Activated T-cell treated with anti-CD3 and anti-CD28 coated beads, Interleukin-2, amount 50 U/mL, for 72 hours (primary cell): ENCODE results near the gene CXCR3. TPM values are rescaled to one million over a fixed set of nuclear protein-coding genes. Genes with fewer than 3 reads are reported as not detected.
"Not testable (repeated sequence)": the region's sequence is repeated elsewhere in the genome, so short reads cannot be mapped to it uniquely, and the experiment has no call there.

Experiments
- ATAC-seq, 2 donors: fragments of 150-1000 bp; cut with Tn5 transposase; replicated peaks in 1 of 2; 2 replicates each; pipeline ENCODE4 v1.10.0; 2021; ENCODE audit warnings: moderate library complexity in 2 of 2, mild to moderate bottlenecking in 1 of 2
- DNase-seq, 2 donors: peaks; one replicate each; pipeline ENCODE4 v3.0.0; 2021 to 2022; ENCODE audit warnings: mixed read lengths in 1 of 2
- H3K27ac Mint-ChIP-seq: one replicate; pipeline ENCODE4 v1.8.0; 2022; ENCODE audit warnings: mild to moderate bottlenecking, moderate library complexity, mixed read lengths
- H3K27me3 Mint-ChIP-seq: one replicate; pipeline ENCODE4 v1.8.0; 2022; ENCODE audit warnings: low read depth, mixed read lengths
- H3K36me3 Mint-ChIP-seq, 2 donors: one replicate each; pipeline ENCODE4 v1.8.0; 2022; ENCODE audit warnings: mixed read lengths in 2 of 2, mild to moderate bottlenecking in 1 of 2; ENCODE audit not compliant: insufficient read depth in 2 of 2
- H3K4me1 Mint-ChIP-seq: one replicate; pipeline ENCODE4 v1.8.0; 2022; ENCODE audit warnings: low read depth, mixed read lengths
- H3K4me3 Mint-ChIP-seq, 2 donors: one replicate each; pipeline ENCODE4 v1.8.0; 2022; ENCODE audit warnings: mild to moderate bottlenecking in 2 of 2, mixed read lengths in 2 of 2, moderate library complexity in 2 of 2
- H3K9me3 Mint-ChIP-seq, 2 donors: one replicate each; pipeline ENCODE4 v1.8.0; 2022; ENCODE audit warnings: mixed read lengths in 2 of 2
- total RNA-seq, 2 donors: library from RNA; stranded (reverse); gene quantifications; one replicate each; pipeline ENCODE4 v1.2.3, GENCODE V29; 2022

CXCR3 gene
- total RNA-seq, 2 donors from 2014 or later = 8.8 to 14.6 TPM

DNA sequence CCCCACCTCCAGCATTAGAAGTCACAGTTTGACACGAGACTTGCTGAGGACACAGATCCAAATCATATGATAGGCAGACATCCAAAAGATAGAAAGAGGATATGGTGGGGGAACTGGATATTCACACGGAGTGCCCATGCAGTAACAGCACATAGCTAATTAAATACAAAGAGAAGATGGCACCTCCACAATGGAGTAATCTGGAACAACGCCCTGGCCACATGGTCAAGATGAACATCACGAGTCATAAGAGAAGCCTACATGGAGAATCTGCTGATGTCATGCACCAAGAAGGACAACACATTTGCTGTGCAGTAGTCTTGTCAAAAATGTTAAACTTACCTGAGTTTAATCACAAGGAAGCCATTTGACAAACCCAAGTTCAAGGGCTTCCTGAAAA is 39.0 kb upstream of the CXCR3 start:
- Mint-ChIP-seq H3K9me3 (no peaks in the 10 kb centered on the region), H3K4me3 (no peak overlapping the region), H3K4me1 (peaks cover 5% of the 10 kb centered on the region), H3K27me3 (peaks cover 72% of the 10 kb centered on the region), H3K36me3 (peaks cover 0 to 1% of the 10 kb centered on the region in 2 donors), H3K27ac (no peak overlapping the region)
- no peak for ATAC-seq
- DNase-seq = no peak

- DNase-seq (no peak), ATAC-seq (no peak)
- peaks cover 0 to 1% of the 10 kb centered on the region in 2 donors for H3K36me3 Mint-ChIP-seq
- no peaks in the 10 kb centered on the region for H3K9me3 Mint-ChIP-seq
- peaks cover 44% of the 10 kb centered on the region for H3K27me3 Mint-ChIP-seq
- peaks cover 20% of the 10 kb centered on the region for H3K4me1 Mint-ChIP-seq
- H3K27ac Mint-ChIP-seq = no peak overlapping the region
- no peak overlapping the region for H3K4me3 Mint-ChIP-seq
These were observed 35.0 kb upstream of the CXCR3 start for GRCh38 chrX:71653344-71653743.

GRCh38 chrX:71652405-71652804 is 34.1 kb upstream of the CXCR3 start:
- peak; percentile 52 to 64 for ATAC-seq
- peaks cover 20% of the 10 kb centered on the region for H3K4me1 Mint-ChIP-seq

GRCh38 chrX:71650333-71650969 is 32.1 kb upstream of the CXCR3 start:
- Mint-ChIP-seq H3K4me1 (peaks cover 20% of the 10 kb centered on the region), H3K4me3 (no peak overlapping the region), H3K36me3 (no peaks in the 10 kb centered on the region), H3K9me3 (no peaks in the 10 kb centered on the region), H3K27ac (no peak overlapping the region), H3K27me3 (peaks cover 15% of the 10 kb centered on the region)
- peak; percentile 24 to 26 for DNase-seq
- ATAC-seq = peak; percentile 80 to 91

More at GRCh38 chrX:71652405-71652804, 34.1 kb upstream of the CXCR3 start:
- Mint-ChIP-seq H3K36me3 (peaks cover 0 to 1% of the 10 kb centered on the region in 2 donors), H3K9me3 (no peaks in the 10 kb centered on the region), H3K27me3 (peaks cover 34% of the 10 kb centered on the region), H3K4me3 (no peak overlapping the region), H3K27ac (no peak overlapping the region)
- DNase-seq = peak; percentile 49 to 59

DNA sequence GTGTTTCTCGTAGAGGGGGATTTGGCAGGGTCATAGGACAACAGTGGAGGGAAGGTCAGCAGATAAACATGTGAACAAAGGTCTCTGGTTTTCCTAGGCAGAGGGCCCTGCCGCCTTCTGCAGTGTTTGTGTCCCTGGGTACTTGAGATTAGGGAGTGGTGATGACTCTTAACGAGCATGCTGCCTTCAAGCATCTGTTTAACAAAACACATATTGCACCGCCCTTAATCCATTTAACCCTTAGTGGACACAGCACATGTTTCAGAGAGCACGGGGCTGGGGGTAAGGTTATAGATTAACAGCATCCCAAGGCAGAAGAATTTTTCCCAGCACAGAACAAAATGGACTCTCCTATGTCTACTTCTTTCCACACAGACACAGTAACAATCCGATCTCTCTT is 26.1 kb upstream of the CXCR3 start:
- H3K27me3 Mint-ChIP-seq = peaks cover 13% of the 10 kb centered on the region
- H3K4me3 Mint-ChIP-seq, H3K36me3 Mint-ChIP-seq, H3K9me3 Mint-ChIP-seq, DNase-seq, H3K27ac Mint-ChIP-seq, ATAC-seq, H3K4me1 Mint-ChIP-seq: not testable (repeated sequence)

GRCh38 chrX:71640002-71640401 is 21.7 kb upstream of the CXCR3 start:
- Mint-ChIP-seq H3K27me3 (peaks cover 13% of the 10 kb centered on the region), H3K9me3 (no peaks in the 10 kb centered on the region), H3K4me1 (no peaks in the 10 kb centered on the region), H3K4me3 (no peak overlapping the region), H3K27ac (no peak overlapping the region), H3K36me3 (no peaks in the 10 kb centered on the region)
- ATAC-seq (no peak), DNase-seq (no peak)

GRCh38 chrX:71638409-71638808 is 20.1 kb upstream of the CXCR3 start:
- Mint-ChIP-seq H3K4me3 (no peak overlapping the region), H3K27me3 (peaks cover 13% of the 10 kb centered on the region), H3K9me3 (no peaks in the 10 kb centered on the region), H3K36me3 (no peaks in the 10 kb centered on the region), H3K4me1 (no peaks in the 10 kb centered on the region), H3K27ac (no peak overlapping the region)
- DNase-seq = no peak
- ATAC-seq = peak; percentile 57 to 63

DNA sequence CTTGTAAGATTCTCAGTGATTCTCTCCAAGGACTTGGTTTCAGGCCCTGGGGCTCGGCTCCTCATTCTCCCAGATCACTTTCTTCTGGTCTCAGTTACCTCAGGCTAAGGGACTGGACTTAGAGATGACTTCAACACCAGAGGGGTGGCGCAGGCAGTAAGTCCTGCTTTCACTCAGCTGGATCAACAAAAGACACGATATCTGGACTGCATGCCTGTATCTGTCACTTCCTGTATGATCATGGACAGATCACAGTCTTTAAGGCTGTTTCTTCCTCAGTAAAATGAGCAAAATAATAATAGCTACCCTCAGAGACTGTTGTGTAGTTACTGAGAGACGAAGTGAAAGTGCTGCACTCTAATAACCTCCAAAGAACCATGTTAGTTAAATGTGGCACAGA is 19.5 kb upstream of the CXCR3 start:
- Mint-ChIP-seq H3K27ac (no peak overlapping the region), H3K36me3 (no peaks in the 10 kb centered on the region), H3K27me3 (peaks cover 13% of the 10 kb centered on the region), H3K9me3 (no peaks in the 10 kb centered on the region), H3K4me1 (peaks cover under 1% of the 10 kb centered on the region), H3K4me3 (no peak overlapping the region)
- DNase-seq (no peak), ATAC-seq (peak; percentile 55 to 75)

DNA sequence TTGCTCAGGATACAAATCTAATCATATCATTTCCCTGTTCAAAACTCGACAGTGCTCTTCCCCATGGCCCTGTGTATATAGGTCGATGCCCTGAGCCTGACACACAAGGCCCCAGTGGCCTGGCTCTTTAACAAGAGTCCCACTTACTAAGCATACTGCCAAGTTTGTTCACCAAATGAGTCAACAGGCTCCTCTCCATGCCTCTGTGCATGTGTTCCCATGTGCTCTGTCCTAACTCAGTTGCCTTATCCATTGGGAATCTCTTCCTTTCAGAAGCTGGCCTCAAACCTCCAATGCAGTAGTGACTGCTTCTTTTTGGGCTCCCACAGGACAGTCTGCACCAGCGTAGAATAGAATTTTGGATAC is 18.9 kb upstream of the CXCR3 start:
- H3K36me3 Mint-ChIP-seq = no peaks in the 10 kb centered on the region
- peaks cover 15% of the 10 kb centered on the region for H3K27me3 Mint-ChIP-seq
- peak overlapping the region; percentile 68 to 81 for H3K4me3 Mint-ChIP-seq
- peaks cover 4% of the 10 kb centered on the region for H3K4me1 Mint-ChIP-seq
- no peaks in the 10 kb centered on the region for H3K9me3 Mint-ChIP-seq
- DNase-seq (no peak), ATAC-seq (peak; percentile 61 to 65)
- H3K27ac Mint-ChIP-seq = peak overlapping the region; percentile 88

DNA sequence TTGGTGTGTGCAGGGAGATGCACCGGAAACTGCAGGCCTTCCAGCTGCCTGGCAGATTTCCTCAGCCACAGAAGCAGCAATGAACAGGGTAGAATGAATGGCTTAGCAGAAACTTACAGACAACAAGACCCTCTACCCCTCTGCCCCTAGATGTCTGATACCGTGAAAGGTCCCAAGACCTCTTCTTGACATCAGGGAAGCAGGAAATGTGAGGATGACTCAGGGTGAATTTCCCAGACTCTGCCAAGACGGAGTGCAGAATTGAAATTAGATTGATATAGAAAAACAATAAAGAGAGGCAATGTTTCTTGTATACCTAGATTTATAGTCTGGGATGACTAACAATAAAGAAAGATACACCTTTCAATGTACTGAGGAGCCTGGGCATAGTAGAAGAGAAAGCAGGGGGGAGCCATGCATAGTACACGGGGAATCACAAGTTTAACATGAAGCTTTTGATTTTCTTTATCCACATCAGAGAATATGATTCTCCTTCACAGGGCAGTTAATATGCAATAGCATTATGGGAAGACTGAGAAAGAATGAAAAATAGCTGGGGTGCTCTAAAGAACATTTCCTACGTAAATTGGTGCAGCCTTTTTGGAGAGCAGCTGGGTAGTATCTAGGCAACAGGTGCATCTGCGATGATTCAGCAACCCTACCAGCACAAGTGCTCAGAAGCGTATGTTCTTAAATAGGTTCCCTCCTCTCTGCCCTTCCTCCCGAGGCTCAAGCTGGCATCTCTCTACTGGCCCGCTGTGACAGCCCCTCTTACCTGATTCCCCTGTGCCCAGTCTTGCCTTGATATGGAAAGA is 18.3 kb upstream of the CXCR3 start:
- Mint-ChIP-seq H3K4me1 (peaks cover 4% of the 10 kb centered on the region), H3K36me3 (no peaks in the 10 kb centered on the region), H3K4me3 (peak overlapping the region; percentile 68 to 81), H3K27me3 (peaks cover 16% of the 10 kb centered on the region), H3K27ac (peak overlapping the region; percentile 88), H3K9me3 (no peaks in the 10 kb centered on the region)
- peak; percentile 56 to 69 for ATAC-seq
- no peak for DNase-seq

- ATAC-seq (no peak), DNase-seq (no peak)
- H3K4me3 Mint-ChIP-seq = no peak overlapping the region
- H3K27me3 Mint-ChIP-seq = peaks cover 10% of the 10 kb centered on the region
- no peaks in the 10 kb centered on the region for H3K36me3 Mint-ChIP-seq
- no peak overlapping the region for H3K27ac Mint-ChIP-seq
- H3K4me1 Mint-ChIP-seq = peaks cover 6% of the 10 kb centered on the region
- H3K9me3 Mint-ChIP-seq = no peaks in the 10 kb centered on the region
These were observed 16.1 kb upstream of the CXCR3 start for GRCh38 chrX:71634366-71634765.

DNA sequence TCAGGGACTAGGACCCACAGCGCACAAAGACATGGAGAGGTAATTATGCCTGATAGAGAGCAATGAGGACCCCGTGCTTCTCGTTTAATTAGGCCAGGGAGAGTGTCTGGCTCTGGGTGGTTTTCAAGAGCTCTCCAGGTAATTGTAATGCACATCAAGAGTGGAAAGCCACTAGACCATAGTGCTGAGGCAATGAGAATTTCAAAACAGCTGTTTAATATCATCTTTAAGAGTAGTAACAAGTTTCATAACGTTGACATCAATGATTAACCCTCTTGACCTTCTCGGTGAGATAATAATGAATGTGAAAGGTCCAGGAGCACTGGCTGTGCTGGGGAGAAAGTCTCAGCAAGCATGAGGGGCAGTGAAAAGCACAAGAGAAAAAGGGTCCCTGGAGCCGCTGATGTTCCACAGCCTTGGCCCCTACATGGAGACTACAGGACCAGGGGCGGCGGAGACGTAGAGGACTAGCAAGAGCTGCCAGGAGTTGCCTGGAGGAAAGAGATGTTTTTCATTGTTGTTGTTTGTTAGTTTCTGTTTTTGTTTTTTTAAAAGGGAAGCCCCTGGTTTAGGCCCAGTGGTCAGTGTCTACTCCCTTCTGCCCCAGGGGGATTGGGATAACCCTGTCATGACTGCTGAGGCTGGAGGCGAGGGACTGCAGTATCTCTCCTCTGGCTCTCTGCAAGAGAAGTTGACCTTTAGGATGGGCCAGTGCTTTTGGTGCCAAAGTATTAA is 14.8 kb upstream of the CXCR3 start:
- DNase-seq (no peak), ATAC-seq (no peak)
- H3K27ac Mint-ChIP-seq = no peak overlapping the region
- peaks cover 10% of the 10 kb centered on the region for H3K27me3 Mint-ChIP-seq
- peaks cover 8% of the 10 kb centered on the region for H3K4me1 Mint-ChIP-seq
- no peaks in the 10 kb centered on the region for H3K36me3 Mint-ChIP-seq
- no peak overlapping the region for H3K4me3 Mint-ChIP-seq
- H3K9me3 Mint-ChIP-seq = no peaks in the 10 kb centered on the region

- ATAC-seq = no peak
- Mint-ChIP-seq H3K36me3 (no peaks in the 10 kb centered on the region), H3K9me3 (no peaks in the 10 kb centered on the region), H3K27ac (no peak overlapping the region), H3K27me3 (peaks cover 10% of the 10 kb centered on the region), H3K4me3 (no peak overlapping the region), H3K4me1 (peaks cover 8% of the 10 kb centered on the region)
- DNase-seq = no peak
These were observed 11.2 kb upstream of the CXCR3 start for GRCh38 chrX:71629467-71629866.
